ENCODE measurements around the gene SPATA2. TPM values are rescaled to one million over a fixed set of nuclear protein-coding genes. Genes with fewer than 3 reads are reported as not detected.

SPATA2 gene
- total and polyA plus RNA-seq, 2 of the 8 experiments (the other 6 are each of a cell fraction or from before 2014, with no cell fraction given) = 11.0 to 13.0 TPM

- H3K4me1 ChIP-seq (replicated peaks in 1 of 4; ENCODE audit: control insufficient read depth in 3 of 4, insufficient read depth in 4 of 4, low read length in 3 of 4) = no peaks in the 10 kb centered on the region
- no peak overlapping the region for H4K91ac ChIP-seq (replicated peaks; ENCODE audit: insufficient read length, low read length)
- H3K18ac ChIP-seq (ENCODE audit: extremely low read depth, low read length) = no peak overlapping the region
- no peak overlapping the region for H3K9ac ChIP-seq (replicated peaks in 1 of 4; ENCODE audit: extremely low read depth in 1 of 4, low read depth in 3 of 4, low read length in 3 of 4)
- no peak overlapping the region for H3K14ac ChIP-seq (ENCODE audit: insufficient read length)
- no peaks in the 10 kb centered on the region for H3K23me2 ChIP-seq (ENCODE audit: low read depth, low read length)
- CTCF ChIA-PET (ENCODE audit: partially characterized antibody) = interaction anchor here (0.9 to 3.6 kb wide), 2 partner anchors 15 to 31 kb away, joined by 3 to 21 read pairs; no protein-coding TSS in a partner anchor
- POLR2A ChIA-PET (ENCODE audit: partially characterized antibody) = interaction anchor here (1.3 kb wide), 1 partner anchor 15 kb away, joined by 3 read pairs; no protein-coding TSS in a partner anchor
- no peak overlapping the region for H2AK5ac ChIP-seq (ENCODE audit: low read depth, low read length)
- H2BK12ac ChIP-seq (ENCODE audit: low read depth, low read length) = no peak overlapping the region
- no peak for FAIRE-seq
- peaks cover 0 to 2% (median 0%) of the 10 kb centered on the region in 4 experiments; a peak in 1 of 7 replicates for H3K27me3 ChIP-seq (replicated peaks in 1 of 4; ENCODE audit: control insufficient read depth in 3 of 4, extremely low read depth in 1 of 4, insufficient read depth in 3 of 4, low read length in 3 of 4)
- no peak overlapping the region for H4K8ac ChIP-seq (ENCODE audit: extremely low read depth, insufficient read depth, low read length)
- 93% methylated on average over 6 of the region's 6 CpGs; no CpG with 5 or more reads in 1 of the 2 experiments for WGBS, 2 experiments (ENCODE audit: extremely low coverage in 1 of 2, insufficient coverage in 1 of 2, insufficient read length in 1 of 2, insufficient replicate concordance in 2 of 2, low coverage in 1 of 2, low lambda C conversion rate in 2 of 2, missing lambda C conversion rate in 1 of 2)
- no peak overlapping the region for H3K4ac ChIP-seq (replicated peaks; ENCODE audit: insufficient read length, low read depth, low read length)
- H3K79me2 ChIP-seq (ENCODE audit: control insufficient read depth in 1 of 2, insufficient read depth in 2 of 2, low read length in 2 of 2) = no peaks in the 10 kb centered on the region
- H4K20me1 ChIP-seq (replicated peaks in 1 of 2; ENCODE audit: control insufficient read depth in 1 of 2, insufficient read depth in 2 of 2, low read length in 2 of 2) = no peaks in the 10 kb centered on the region
- DNase-seq (ENCODE audit: low read depth in 1 of 2, low spot score in 2 of 2) = no peak
- no peak overlapping the region for H2BK120ac ChIP-seq (replicated peaks; ENCODE audit: low read depth, low read length)
- no peak overlapping the region for H2AFZ ChIP-seq (ENCODE audit: low read length)
- no peak overlapping the region for H2BK20ac ChIP-seq (ENCODE audit: low read length)
- no peak overlapping the region for H2BK5ac ChIP-seq (ENCODE audit: low read depth, low read length)
- no peak overlapping the region for H3K4me2 ChIP-seq (ENCODE audit: insufficient read depth in 1 of 2, low read depth in 2 of 2, low read length in 2 of 2)
- no peak overlapping the region for H3K4me3 ChIP-seq (ENCODE audit: extremely low read depth in 1 of 4, insufficient read depth in 2 of 4, low read depth in 3 of 4, low read length in 4 of 4)
- H3K79me1 ChIP-seq (ENCODE audit: low read depth, low read length) = no peaks in the 10 kb centered on the region
- H3K23ac ChIP-seq (ENCODE audit: insufficient read length) = no peak overlapping the region
- no peak overlapping the region for H3K56ac ChIP-seq (replicated peaks; ENCODE audit: insufficient read length, low read depth, low read length)
- no peak overlapping the region for H2BK15ac ChIP-seq (ENCODE audit: low read length)
- H3K9me3 ChIP-seq (ENCODE audit: insufficient read depth in 2 of 2, low read depth in 1 of 2, low read length in 1 of 2) = no peaks in the 10 kb centered on the region
- H3K36me3 ChIP-seq (ENCODE audit: control insufficient read depth in 2 of 4, insufficient read depth in 4 of 4, low read length in 3 of 4) = peaks cover 0 to 2% (median 0%) of the 10 kb centered on the region in 4 experiments; a peak in 1 of 8 replicates
- no peak overlapping the region for H3K27ac ChIP-seq (ENCODE audit: low read depth, low read length)
- no peak overlapping the region for H4K5ac ChIP-seq (ENCODE audit: insufficient read length, low read depth, low read length)
- no peak for TF ChIP-seq SAP30 (IDR thresholded peaks at IDR 0.05; ENCODE audit: insufficient read depth, insufficient replicate concordance, low read length)
- no peak for TF ChIP-seq NANOG (IDR thresholded peaks at IDR 0.05; ENCODE audit: insufficient read depth, low read depth, low read length, poor library complexity, severe bottlenecking)
- no peak for TF ChIP-seq TAF1 (IDR thresholded peaks at IDR 0.05; ENCODE audit: low read depth, low read length)
Observed at GRCh38 chr20:49874696-49875095, 40.6 kb downstream of the SPATA2 start.

Measured in H1 (cell line).